Heart right ventricle (tissue), 16 donors: ENCODE measurements around the gene HAO2. TPM values are rescaled to one million over a fixed set of nuclear protein-coding genes. Genes with fewer than 3 reads are reported as not detected.

Source experiments
- ATAC-seq, 8 donors: fragments of 200-7000 bp; cut with Tn5 transposase; one replicate each; pipeline ENCODE4 v1.9.1; 2020; ENCODE audit warnings: mild to moderate bottlenecking in 8 of 8, moderate library complexity in 8 of 8, moderate number of reproducible peaks in 1 of 8
- DNase-seq, 2 donors: peaks; one replicate each; pipeline ENCODE4 v3.0.0-alpha.2; 2020
- H3K27ac ChIP-seq, 10 donors: fragments of 200-600 bp; sonication (generic) in 2 of 10; one replicate each; pipeline versions ENCODE4 v1.5.0 to v1.8.0; 2020 to 2022; ENCODE audit warnings: mild to moderate bottlenecking in 3 of 10
- H3K27me3 ChIP-seq, 7 donors: fragments of 200-600 bp; one replicate each; pipeline ENCODE4 v1.8.0; 2021 to 2022; ENCODE audit warnings: mild to moderate bottlenecking in 2 of 7
- H3K36me3 ChIP-seq, 9 donors: fragments of 200-600 bp; sonication (generic) in 1 of 9; one replicate each; pipeline versions ENCODE4 v1.5.0 to v1.8.0; 2020 to 2022; ENCODE audit warnings: mild to moderate bottlenecking in 2 of 9
- H3K4me1 ChIP-seq, 9 donors: fragments of 200-600 bp; sonication (generic) in 1 of 9; one replicate each; pipeline versions ENCODE4 v1.5.0 to v1.8.0; 2020 to 2022; ENCODE audit warnings: mild to moderate bottlenecking in 4 of 9
- H3K4me3 ChIP-seq, 10 donors: fragments of 200-600 bp; sonication (generic) in 2 of 10; one replicate each; pipeline versions ENCODE4 v1.5.0 to v1.8.0; 2020 to 2022; ENCODE audit warnings: mild to moderate bottlenecking in 7 of 10, moderate library complexity in 2 of 10
- H3K9me3 ChIP-seq, 11 donors: fragments of 200-600 bp in 10 of 11; sonication (generic) in 2 of 11; one replicate each; pipeline versions ENCODE4 v1.5.0 to v1.8.0; 2013 to 2022; ENCODE audit warnings: mild to moderate bottlenecking in 2 of 11, control low read depth in 1 of 11, moderate library complexity in 1 of 11
- CTCF ChIP-seq, 9 donors: fragments of 200-600 bp; sonication (generic) in 2 of 9; IDR thresholded peaks; one replicate each; pipeline versions ENCODE4 v1.5.0 to v1.8.0; 2021 to 2022; ENCODE audit warnings: antibody characterized with exemption in 9 of 9, mild to moderate bottlenecking in 5 of 9, moderate library complexity in 1 of 9
- WGBS, 2 donors: extraction: QIAGEN DNeasy Blood & Tissue Kit; methylation state at CpG; one replicate each; pipeline ENCODE4 v1.1.7; 2013; ENCODE audit warnings: inconsistent platforms in 1 of 2; 5-methylcytosine and 5-hydroxymethylcytosine counted together
- intact Hi-C, 10 donors: fragments of 100-400 bp; cut with DNase I; formaldehyde crosslinking; loops; one replicate each; pipeline versions ENCODE4 v1.11.1 to v1.14.2; 2022
- polyA plus RNA-seq, 2 donors: library from polyadenylated mRNA; stranded (reverse); fragments of 200-250 nt; gene quantifications; one replicate each; pipeline ENCODE4 v1.2.3, GENCODE V29; 2013
- total RNA-seq, 10 donors: library from RNA; stranded (reverse); fragmentation: NEBNext Ultra II Directional in 3 of 10; extraction: Animal tissue kit (Norgen Biotek cat#: 25700) in 3 of 10; gene quantifications; one replicate each; pipeline versions ENCODE4 v1.2.1 to v1.2.4, GENCODE V29; 2021 to 2023
- donor health status: Arrhythmogenic right ventricular cardiomyopathy.
- donor health status: ischemic (EF 13 %, LVEDD 7.1; RV severe dilation, severe dysfunction).
- donor health status: healthy with polysubstance abuse.
- donor health status: DM: no; HTN: yes; CAD: no.
- donor health status: DM: no; HTN: no; CAD: no.
- donor health status: ischemic (EF 25% LVEDD 6.9; RV normal size, moderate dysfunction).
- donor health status: ischemic (EF 25% LVEDD 5.7; RV mildly dilated, moderate dysfunction).
- donor health status: healthy.
- donor health status: DM: yes; HTN: yes; CAD: no.
- donor health status: Ischemic cardiomyopathy.
- donor health status: ischemic (EF 35%, LVEDD 5.7; RV mildly dilated, moderate dysfunction).
- donor health status: nonischemic (EF 11% LVEDD 7.7; RV severe dilation, severe dysfunction).
- donor health status: DM: yes; HTN: yes; CAD: no.
- donor health status: PGD.
- donor health status: ischemic (EF 29% LVEDD 5.4; RV normal size, mild dysfunction).
- donor health status: nonischemic (EF 23%, LVEDD 6.1; RV moderate dilation, normal function).

Gene HAO2
- total and polyA plus RNA-seq, 12 donors: 0.01 TPM; not detected in 11

GRCh38 chr1:119420638-119421037 is 52.1 kb downstream of the HAO2 start:
- Histone ChIP-seq H3K4me1 (no peaks in the 10 kb centered on the region), H3K36me3 (no peaks in the 10 kb centered on the region), H3K27ac (no peak overlapping the region), H3K4me3 (no peak overlapping the region), H3K27me3 (no peaks in the 10 kb centered on the region), H3K9me3 (no peaks in the 10 kb centered on the region)
- intact Hi-C loops: no loop called here
- DNase-seq (no peak), ATAC-seq (no peak)
- TF ChIP-seq CTCF (IDR thresholded peaks at IDR 0.05): no peak

DNA sequence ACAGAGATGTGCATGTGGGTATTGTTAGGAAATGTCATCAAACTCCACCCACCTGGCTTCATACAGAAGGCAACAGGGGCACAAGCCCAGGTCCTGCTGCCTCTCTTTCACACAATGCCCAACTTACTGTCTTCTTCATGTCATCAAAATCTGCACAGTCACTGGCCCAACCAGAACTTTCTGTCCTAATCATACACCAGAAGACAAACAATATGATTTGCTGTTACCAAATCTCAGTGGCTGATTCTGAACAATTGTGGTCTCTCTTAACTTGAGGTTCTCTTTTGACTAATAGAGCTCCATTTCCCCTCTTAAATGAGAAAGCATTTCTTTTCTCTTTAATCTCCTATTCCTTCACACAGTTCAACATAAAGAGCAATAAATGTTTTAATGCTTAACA is 54.0 kb downstream of the HAO2 start:
- ATAC-seq (no peak), DNase-seq (no peak)
- intact Hi-C loops: no loop called here
- Histone ChIP-seq H3K27ac (no peak overlapping the region), H3K27me3 (no peaks in the 10 kb centered on the region), H3K4me3 (no peak overlapping the region), H3K4me1 (no peaks in the 10 kb centered on the region), H3K9me3 (no peaks in the 10 kb centered on the region), H3K36me3 (no peaks in the 10 kb centered on the region)
- no peak for TF ChIP-seq CTCF (IDR thresholded peaks at IDR 0.05)

- DNase-seq (no peak), ATAC-seq (no peak)
- no peak for TF ChIP-seq CTCF (IDR thresholded peaks at IDR 0.05)
- H3K36me3 ChIP-seq: no peaks in the 10 kb centered on the region
- peaks cover 0 to 19% (median 0%) of the 10 kb centered on the region in 7 donors for H3K27me3 ChIP-seq
- no peak overlapping the region for H3K4me3 ChIP-seq
- intact Hi-C loops: no loop called here
- no peaks in the 10 kb centered on the region for H3K4me1 ChIP-seq
- no peak overlapping the region for H3K27ac ChIP-seq
- no peaks in the 10 kb centered on the region for H3K9me3 ChIP-seq
- WGBS, 2 donors: 88 to 90% methylated on average over 2 of the region's 2 CpGs
These were observed 60.4 kb downstream of the HAO2 start for GRCh38 chr1:119428991-119429390.

GRCh38 chr1:119429687-119430086 is 61.1 kb downstream of the HAO2 start:
- ATAC-seq: no peak
- Histone ChIP-seq H3K9me3 (no peaks in the 10 kb centered on the region), H3K4me3 (no peak overlapping the region), H3K27me3 (peaks cover 0 to 19% (median 0%) of the 10 kb centered on the region in 7 donors), H3K36me3 (no peaks in the 10 kb centered on the region), H3K4me1 (no peaks in the 10 kb centered on the region), H3K27ac (no peak overlapping the region)
- intact Hi-C loops: no loop called here
- DNase-seq: no peak
- no peak for TF ChIP-seq CTCF (IDR thresholded peaks at IDR 0.05)
- 62 to 71% methylated on average over 4 of the region's 4 CpGs for WGBS, 2 donors

DNA sequence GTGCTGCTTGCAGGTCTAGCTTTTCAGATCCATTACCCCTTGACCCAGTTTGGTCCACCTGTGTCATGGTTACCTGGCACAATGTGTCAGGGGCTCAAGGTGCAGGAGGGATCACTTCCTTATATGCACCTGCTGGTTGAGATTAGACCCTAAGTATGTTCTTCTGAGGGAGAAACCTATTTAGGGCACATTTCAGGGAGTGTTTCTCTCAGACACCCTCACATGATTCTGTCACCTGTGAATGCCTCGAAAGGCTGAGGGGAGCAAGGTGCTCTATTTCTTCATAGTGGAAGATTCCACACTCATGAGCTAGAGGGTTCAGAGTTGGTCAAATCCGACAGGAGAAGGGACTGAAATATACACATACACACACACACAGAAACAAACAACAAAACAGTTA is 61.9 kb downstream of the HAO2 start:
- Histone ChIP-seq H3K4me3 (no peak overlapping the region), H3K27me3 (peaks cover 0 to 19% (median 0%) of the 10 kb centered on the region in 7 donors), H3K9me3 (no peaks in the 10 kb centered on the region), H3K4me1 (no peaks in the 10 kb centered on the region), H3K36me3 (no peaks in the 10 kb centered on the region), H3K27ac (no peak overlapping the region)
- no peak for TF ChIP-seq CTCF (IDR thresholded peaks at IDR 0.05)
- DNase-seq (no peak), ATAC-seq (no peak)
- intact Hi-C loops: no loop called here
- 84 to 89% methylated on average over 2 of the region's 2 CpGs for WGBS, 2 donors
